ENCODE results near the gene CHN2.

GRCh38 chr7:29309041-29309854 is 114.7 kb downstream of the CHN2 start:
- TF ChIP-seq, protein P1, sequence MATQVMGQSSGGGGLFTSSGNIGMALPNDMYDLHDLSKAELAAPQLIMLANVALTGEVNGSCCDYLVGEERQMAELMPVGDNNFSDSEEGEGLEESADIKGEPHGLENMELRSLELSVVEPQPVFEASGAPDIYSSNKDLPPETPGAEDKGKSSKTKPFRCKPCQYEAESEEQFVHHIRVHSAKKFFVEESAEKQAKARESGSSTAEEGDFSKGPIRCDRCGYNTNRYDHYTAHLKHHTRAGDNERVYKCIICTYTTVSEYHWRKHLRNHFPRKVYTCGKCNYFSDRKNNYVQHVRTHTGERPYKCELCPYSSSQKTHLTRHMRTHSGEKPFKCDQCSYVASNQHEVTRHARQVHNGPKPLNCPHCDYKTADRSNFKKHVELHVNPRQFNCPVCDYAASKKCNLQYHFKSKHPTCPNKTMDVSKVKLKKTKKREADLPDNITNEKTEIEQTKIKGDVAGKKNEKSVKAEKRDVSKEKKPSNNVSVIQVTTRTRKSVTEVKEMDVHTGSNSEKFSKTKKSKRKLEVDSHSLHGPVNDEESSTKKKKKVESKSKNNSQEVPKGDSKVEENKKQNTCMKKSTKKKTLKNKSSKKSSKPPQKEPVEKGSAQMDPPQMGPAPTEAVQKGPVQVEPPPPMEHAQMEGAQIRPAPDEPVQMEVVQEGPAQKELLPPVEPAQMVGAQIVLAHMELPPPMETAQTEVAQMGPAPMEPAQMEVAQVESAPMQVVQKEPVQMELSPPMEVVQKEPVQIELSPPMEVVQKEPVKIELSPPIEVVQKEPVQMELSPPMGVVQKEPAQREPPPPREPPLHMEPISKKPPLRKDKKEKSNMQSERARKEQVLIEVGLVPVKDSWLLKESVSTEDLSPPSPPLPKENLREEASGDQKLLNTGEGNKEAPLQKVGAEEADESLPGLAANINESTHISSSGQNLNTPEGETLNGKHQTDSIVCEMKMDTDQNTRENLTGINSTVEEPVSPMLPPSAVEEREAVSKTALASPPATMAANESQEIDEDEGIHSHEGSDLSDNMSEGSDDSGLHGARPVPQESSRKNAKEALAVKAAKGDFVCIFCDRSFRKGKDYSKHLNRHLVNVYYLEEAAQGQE (IDR thresholded peaks at IDR 0.05; ENCODE audit: insufficient read depth in 1 of 2, low read depth in 2 of 2, low read length in 2 of 2), result no peak
- no peak for TF ChIP-seq POLR2AphosphoS5 (IDR thresholded peaks at IDR 0.05; ENCODE audit: low read depth, low read length)

Data from PFSK-1 (cell line).